Heart left ventricle (tissue), 16 donors: ENCODE data around the gene PDXK. TPM values are rescaled to one million over a fixed set of nuclear protein-coding genes. Genes with fewer than 3 reads are reported as not detected.

ENCODE experiments used
- ATAC-seq, 4 donors: fragments of 200-7000 bp; cut with Tn5 transposase; one replicate each; pipeline ENCODE4 v1.9.1; 2020 to 2022; ENCODE audit warnings: moderate library complexity in 4 of 4, mild to moderate bottlenecking in 3 of 4, moderate number of reproducible peaks in 1 of 4
- DNase-seq, 5 donors: peaks; one replicate each; pipeline ENCODE4 v3.0.0-alpha.2; 2020
- H3K27ac ChIP-seq, 12 donors: fragments of 200-600 bp; sonication (generic) in 4 of 12; one replicate each; pipeline versions ENCODE4 v1.5.0 to v1.8.0; 2016 to 2022; ENCODE audit warnings: mild to moderate bottlenecking in 2 of 12
- H3K27me3 ChIP-seq, 9 donors: fragments of 200-600 bp; sonication (generic) in 2 of 9; one replicate each; pipeline versions ENCODE4 v1.5.1 to v1.8.0; 2016 to 2022; ENCODE audit warnings: mild to moderate bottlenecking in 3 of 9
- H3K36me3 ChIP-seq, 9 donors: fragments of 200-600 bp; sonication (generic) in 2 of 9; one replicate each; pipeline versions ENCODE4 v1.5.0 to v1.8.0; 2018 to 2022; ENCODE audit warnings: mild to moderate bottlenecking in 2 of 9
- H3K4me1 ChIP-seq, 12 donors: fragments of 200-600 bp; sonication (generic) in 4 of 12; one replicate each; pipeline versions ENCODE4 v1.5.0 to v1.8.0; 2016 to 2022; ENCODE audit warnings: mild to moderate bottlenecking in 3 of 12
- H3K4me3 ChIP-seq, 12 donors: fragments of 200-600 bp; sonication (generic) in 4 of 12; one replicate each; pipeline versions ENCODE4 v1.5.0 to v1.8.0; 2017 to 2022; ENCODE audit warnings: mild to moderate bottlenecking in 9 of 12, moderate library complexity in 4 of 12
- H3K9me3 ChIP-seq, 12 donors: fragments of 200-600 bp; sonication (generic) in 4 of 12; one replicate each; pipeline versions ENCODE4 v1.5.0 to v1.8.0; 2016 to 2022; ENCODE audit warnings: mild to moderate bottlenecking in 1 of 12
- CTCF ChIP-seq, 12 donors: fragments of 200-600 bp; sonication (generic) in 4 of 12; IDR thresholded peaks; one replicate each; pipeline versions ENCODE4 v1.5.0 to v1.8.0; 2018 to 2022; ENCODE audit warnings: antibody characterized with exemption in 12 of 12, mild to moderate bottlenecking in 5 of 12
- POLR2A ChIP-seq, 2 donors: fragments of 450-650 bp; IDR thresholded peaks; one replicate each; pipeline ENCODE4 v1.6.1; 2017; ENCODE audit warnings: antibody characterized with exemption in 2 of 2, mild to moderate bottlenecking in 2 of 2, moderate library complexity in 2 of 2
- WGBS, 4 donors: extraction: QIAGEN DNeasy Blood & Tissue Kit in 2 of 4; methylation state at CpG; one replicate each; pipeline versions ENCODE4 v1.1.5 to v1.1.7; 2013 to 2018; 5-methylcytosine and 5-hydroxymethylcytosine counted together
- intact Hi-C, 10 donors: fragments of 100-400 bp; cut with DNase I; formaldehyde crosslinking; loops; one replicate each; pipeline versions ENCODE4 v1.11.1 to v1.14.2; 2022
- polyA plus RNA-seq, 2 donors: library from polyadenylated mRNA; stranded (reverse); fragments of 200-250 nt; gene quantifications; one replicate each; pipeline ENCODE4 v1.2.3, GENCODE V29; 2013
- total RNA-seq, 9 donors: library from RNA; depleted of rRNA in 2 of 9; stranded (reverse); fragments of >200 nt in 2 of 9; fragmentation: NEBNext Ultra II Directional in 3 of 9; extraction: Animal tissue kit (Norgen Biotek cat#: 25700) in 3 of 9; gene quantifications; one replicate each; pipeline versions ENCODE4 v1.1.0 to v1.2.4, GENCODE V29; 2016 to 2023
- donor health status: ischemic (EF 13 %, LVEDD 7.1; RV severe dilation, severe dysfunction).
- donor health status: healthy with polysubstance abuse.
- donor health status: DM: no; HTN: yes; CAD: no.
- donor health status: DM: no; HTN: no; CAD: no.
- donor health status: ischemic (EF 25% LVEDD 6.9; RV normal size, moderate dysfunction).
- donor health status: ischemic (EF 25% LVEDD 5.7; RV mildly dilated, moderate dysfunction).
- donor health status: healthy.
- donor health status: DM: yes; HTN: yes; CAD: no.
- donor health status: ischemic (EF 35%, LVEDD 5.7; RV mildly dilated, moderate dysfunction).
- donor health status: nonischemic (EF 11% LVEDD 7.7; RV severe dilation, severe dysfunction).
- donor health status: DM: yes; HTN: yes; CAD: no.
- donor health status: PGD.
- donor health status: ischemic (EF 29% LVEDD 5.4; RV normal size, mild dysfunction).
- donor health status: nonischemic (EF 23%, LVEDD 6.1; RV moderate dilation, normal function).

PDXK gene
- total and polyA plus RNA-seq, 11 donors, result 46.5 to 105 (median 79.7) TPM

DNA sequence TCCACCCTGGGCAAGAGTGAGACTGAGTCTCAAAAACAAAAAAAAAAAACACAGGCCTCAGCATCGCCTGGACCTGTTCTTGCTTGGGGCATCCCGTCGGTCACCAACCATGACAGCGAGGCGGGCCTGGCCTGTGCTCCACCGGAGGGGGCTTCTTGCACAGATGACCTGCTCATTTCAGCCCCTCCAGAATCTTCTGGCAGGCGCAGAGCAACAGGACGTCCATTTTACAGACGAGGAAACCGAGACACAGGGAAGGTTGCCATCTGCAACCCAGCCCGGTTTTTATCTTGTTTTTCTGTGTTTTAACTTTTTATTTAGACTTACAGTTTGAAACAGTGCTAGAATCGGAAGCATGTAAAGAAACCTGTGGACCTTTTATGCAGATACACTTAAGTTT is 56.3 kb downstream of the PDXK start:
- WGBS, 4 donors, result 79 to 88% (median 84%) methylated on average over 12 of the region's 12 CpGs
- peak overlapping the region in 7 of 12 donors; percentile 86 to 95 (median 92) for H3K27ac ChIP-seq
- H3K4me1 ChIP-seq, result peaks cover 0 to 34% (median 15%) of the 10 kb centered on the region in 12 donors
- H3K9me3 ChIP-seq, result no peaks in the 10 kb centered on the region
- no peak for ATAC-seq
- TF ChIP-seq CTCF (IDR thresholded peaks at IDR 0.05), result no peak
- no peak for TF ChIP-seq POLR2A (IDR thresholded peaks at IDR 0.05)
- intact Hi-C loops, result loop anchor here in 5 of 10 donors (5.0 to 10.0 kb wide), 4 partner anchors 48 to 110 kb away; partner anchors contain the start of gene PDXK (in 1 of the 5)
- peaks cover 0 to 24% (median 18%) of the 10 kb centered on the region in 9 donors for H3K36me3 ChIP-seq
- H3K27me3 ChIP-seq, result no peaks in the 10 kb centered on the region
- H3K4me3 ChIP-seq, result peak overlapping the region; percentile 69 to 99 (median 88)
- DNase-seq, result no peak

GRCh38 chr21:43775795-43776430 is 57.0 kb downstream of the PDXK start, which contains the start of gene CSTB:
TSS of gene CSTB (minus strand) at chr21:43776308. CDS start at chr21:43776269, 39 bp downstream.
- Histone ChIP-seq H3K9me3 (no peaks in the 10 kb centered on the region), H3K36me3 (peaks cover 0 to 24% (median 18%) of the 10 kb centered on the region in 9 donors), H3K4me3 (peak within 1 kb of the TSS; percentile 69 to 99 (median 88)), H3K4me1 (peaks cover 0 to 34% (median 15%) of the 10 kb centered on the region in 12 donors), H3K27ac (peak within 1 kb of the TSS; percentile 86 to 97 (median 92)), H3K27me3 (no peaks in the 10 kb centered on the region)
- intact Hi-C loops, result loop anchor here in 5 of 10 donors (2.0 to 10.0 kb wide), 5 partner anchors 47 to 111 kb away; partner anchors contain the start of gene PDXK (in 1 of the 5)
- DNase-seq (peak; percentile 88 to 92 (median 90)), ATAC-seq (peak; percentile 36 to 87 (median 76))
- TF ChIP-seq CTCF (IDR thresholded peaks at IDR 0.05) (peak in 1 of 12 donors; percentile 5), POLR2A (IDR thresholded peaks at IDR 0.05) (peak in 1 of 2 donors; percentile 61)
- 0 to 1% (median 0%) methylated on average over 18 to 71 of the region's 71 CpGs for WGBS, 4 donors

GRCh38 chr21:43777953-43778352 is 59.0 kb downstream of the PDXK start:
- intact Hi-C loops, result loop anchor here in 5 of 10 donors (2.0 to 10.0 kb wide), 5 partner anchors 49 to 113 kb away; partner anchors contain the start of gene PDXK (in 1 of the 5)
- TF ChIP-seq CTCF (IDR thresholded peaks at IDR 0.05) (no peak), POLR2A (IDR thresholded peaks at IDR 0.05) (no peak)
- 91 to 96% (median 94%) methylated on average over 5 of the region's 5 CpGs for WGBS, 4 donors

More at GRCh38 chr21:43777953-43778352, 59.0 kb downstream of the PDXK start:
- no peaks in the 10 kb centered on the region for H3K9me3 ChIP-seq
- DNase-seq, result no peak
- no peak overlapping the region for H3K4me3 ChIP-seq
- no peak for ATAC-seq
- peaks cover 0 to 20% (median 15%) of the 10 kb centered on the region in 9 donors for H3K36me3 ChIP-seq
- peak overlapping the region in 2 of 12 donors; percentile 19 to 61 for H3K27ac ChIP-seq
- peaks cover 0 to 34% (median 15%) of the 10 kb centered on the region in 12 donors for H3K4me1 ChIP-seq
- H3K27me3 ChIP-seq, result no peaks in the 10 kb centered on the region
